H1 (cell line): ENCODE results near the gene TGFBR1. TPM values are rescaled to one million over a fixed set of nuclear protein-coding genes. Genes with fewer than 3 reads are reported as not detected.

Experiments
- CTCF ChIA-PET: fragments of 300-600 bp; sonication (Branson Sonifier 250); formaldehyde crosslinking; loops from one replicate; lab custom pipeline; 2021; ENCODE audit not compliant: partially characterized antibody; lab: Charles Lee
- POLR2A ChIA-PET: fragments of 300-600 bp; sonication (Branson Sonifier 250); formaldehyde crosslinking; loops from one replicate; lab custom pipeline; 2021; ENCODE audit warnings: inconsistent platforms; ENCODE audit not compliant: partially characterized antibody; lab: Charles Lee
- DNase-seq, 2 experiments: peaks; one replicate each; pipeline versions ENCODE4 v3.0.0 to v3.0.0-alpha.2; 2010 to 2022; ENCODE audit warnings: low spot score in 2 of 2, low read depth in 1 of 2, mixed read lengths in 1 of 2
- FAIRE-seq: peaks from 2 replicates; lab custom pipeline; 2011; peaks lifted over from hg19 to GRCh38; lab: Jason Lieb, UNC
- H2AFZ ChIP-seq: 2 replicates; pipeline ENCODE4 v1.8.1; 2012; ENCODE audit warnings: low read length, inconsistent platforms
- H2AK5ac ChIP-seq: 2 replicates; pipeline ENCODE4 v1.6.1; 2013; ENCODE audit warnings: low read depth, low read length
- H2BK120ac ChIP-seq: replicated peaks from 2 replicates; pipeline ENCODE3; 2013; ENCODE audit warnings: low read depth, low read length, inconsistent platforms
- H2BK12ac ChIP-seq: 2 replicates; pipeline ENCODE4 v1.6.1; 2013; ENCODE audit warnings: low read depth, low read length
- H2BK15ac ChIP-seq: 2 replicates; pipeline ENCODE4 v1.6.1; 2013; ENCODE audit warnings: low read length
- H2BK20ac ChIP-seq: 2 replicates; pipeline ENCODE4 v1.6.1; 2013; ENCODE audit warnings: low read length
- H2BK5ac ChIP-seq: 2 replicates; pipeline ENCODE4 v1.6.1; 2013; ENCODE audit warnings: low read depth, low read length
- H3K14ac ChIP-seq: 2 replicates; pipeline ENCODE4 v1.6.1; 2013; ENCODE audit warnings: inconsistent platforms; ENCODE audit not compliant: insufficient read length
- H3K18ac ChIP-seq: 2 replicates; pipeline ENCODE4 v1.6.1; 2013; ENCODE audit warnings: low read length; ENCODE audit errors: extremely low read depth
- H3K23ac ChIP-seq: 2 replicates; pipeline ENCODE4 v1.6.1; 2013; ENCODE audit warnings: inconsistent platforms; ENCODE audit not compliant: insufficient read length
- H3K23me2 ChIP-seq: 2 replicates; pipeline ENCODE4 v1.6.1; 2013; ENCODE audit warnings: low read depth, low read length
- H3K27ac ChIP-seq: 2 replicates; pipeline ENCODE4 v1.6.1; 2011; ENCODE audit warnings: low read depth, low read length, inconsistent platforms
- H3K27me3 ChIP-seq, 4 experiments: replicated peaks in 1 of 4; 1 replicate in 1 of 4; 2 replicates in 3 of 4; pipeline versions ENCODE4 v1.6.1 to v1.8.1; 2011 to 2013; ENCODE audit warnings: low read length in 3 of 4, mild to moderate bottlenecking in 3 of 4, inconsistent platforms in 2 of 4, mixed read lengths in 2 of 4, moderate library complexity in 1 of 4; ENCODE audit not compliant: control insufficient read depth in 3 of 4, insufficient read depth in 3 of 4; ENCODE audit errors: extremely low read depth in 1 of 4
- H3K36me3 ChIP-seq, 4 experiments: 2 replicates each; pipeline versions ENCODE4 v1.6.1 to v1.8.1; 2011 to 2013; ENCODE audit warnings: mild to moderate bottlenecking in 4 of 4, low read length in 3 of 4, moderate library complexity in 2 of 4, control low read depth in 1 of 4, inconsistent platforms in 1 of 4; ENCODE audit not compliant: insufficient read depth in 4 of 4, control insufficient read depth in 2 of 4
- H3K4ac ChIP-seq: replicated peaks from 2 replicates; pipeline ENCODE3; 2013; ENCODE audit warnings: low read length, low read depth, mixed read lengths, inconsistent platforms; ENCODE audit not compliant: insufficient read length
- H3K4me1 ChIP-seq, 4 experiments: replicated peaks in 1 of 4; 1 replicate in 1 of 4; 2 replicates in 3 of 4; pipeline versions ENCODE4 v1.6.1 to v1.8.1; 2011 to 2013; ENCODE audit warnings: low read length in 3 of 4, inconsistent platforms in 2 of 4, mixed read lengths in 1 of 4; ENCODE audit not compliant: insufficient read depth in 4 of 4, control insufficient read depth in 3 of 4
- H3K4me2 ChIP-seq, 2 experiments: 2 replicates each; pipeline versions ENCODE4 v1.6.1 to v1.8.1; 2011 to 2013; ENCODE audit warnings: low read depth in 2 of 2, low read length in 2 of 2, control low read depth in 1 of 2, inconsistent platforms in 1 of 2, mild to moderate bottlenecking in 1 of 2; ENCODE audit not compliant: insufficient read depth in 1 of 2
- H3K4me3 ChIP-seq, 4 experiments: fragments of 200-600, 300-600 bp in 1 of 4; sonication (generic), shearing (Covaris generic), sonication (Bioruptor Twin) in 1 of 4; 2 replicates each; pipeline versions ENCODE4 v1.5.1 to v1.8.1; 2011 to 2016; ENCODE audit warnings: low read length in 4 of 4, low read depth in 3 of 4, control low read depth in 2 of 4, inconsistent platforms in 2 of 4, mild to moderate bottlenecking in 2 of 4, mixed read lengths in 1 of 4, moderate library complexity in 1 of 4; ENCODE audit not compliant: insufficient read depth in 2 of 4; ENCODE audit errors: extremely low read depth in 1 of 4
- H3K56ac ChIP-seq: replicated peaks from 2 replicates; pipeline ENCODE3; 2013; ENCODE audit warnings: low read depth, mild to moderate bottlenecking, mixed read lengths, low read length, inconsistent platforms; ENCODE audit not compliant: insufficient read length
- H3K79me1 ChIP-seq: 2 replicates; pipeline ENCODE4 v1.6.1; 2013; ENCODE audit warnings: low read depth, low read length, control low read depth
- H3K79me2 ChIP-seq, 2 experiments: 2 replicates each; pipeline versions ENCODE4 v1.6.1 to v1.8.1; 2012 to 2013; ENCODE audit warnings: low read length in 2 of 2, mild to moderate bottlenecking in 2 of 2, inconsistent platforms in 1 of 2; ENCODE audit not compliant: insufficient read depth in 2 of 2, control insufficient read depth in 1 of 2
- H3K9ac ChIP-seq, 4 experiments: replicated peaks in 1 of 4; 1 replicate in 1 of 4; 2 replicates in 3 of 4; pipeline versions ENCODE4 v1.6.1 to v1.8.1; 2011 to 2013; ENCODE audit warnings: low read depth in 3 of 4, low read length in 3 of 4, control low read depth in 2 of 4, mild to moderate bottlenecking in 2 of 4, moderate library complexity in 2 of 4, inconsistent platforms in 1 of 4; ENCODE audit errors: extremely low read depth in 1 of 4
- H3K9me3 ChIP-seq, 2 experiments: 2 replicates each; pipeline versions ENCODE4 v1.6.1 to v1.8.1; 2012 to 2013; ENCODE audit warnings: mild to moderate bottlenecking in 2 of 2, moderate library complexity in 2 of 2, control low read depth in 1 of 2, inconsistent platforms in 1 of 2, low read depth in 1 of 2, low read length in 1 of 2, mixed read lengths in 1 of 2; ENCODE audit not compliant: insufficient read depth in 2 of 2
- H4K20me1 ChIP-seq, 2 experiments: replicated peaks in 1 of 2; 2 replicates each; pipeline versions ENCODE3 to v1.8.1; 2011 to 2013; ENCODE audit warnings: inconsistent platforms in 2 of 2, low read length in 2 of 2, mild to moderate bottlenecking in 1 of 2; ENCODE audit not compliant: insufficient read depth in 2 of 2, control insufficient read depth in 1 of 2
- H4K5ac ChIP-seq: 2 replicates; pipeline ENCODE4 v1.6.1; 2013; ENCODE audit warnings: low read length, low read depth, mixed read lengths, inconsistent platforms; ENCODE audit not compliant: insufficient read length
- H4K8ac ChIP-seq: 2 replicates; pipeline ENCODE4 v1.8.0; 2013; ENCODE audit warnings: mild to moderate bottlenecking, moderate library complexity, low read length, inconsistent platforms; ENCODE audit not compliant: insufficient read depth; ENCODE audit errors: extremely low read depth
- H4K91ac ChIP-seq: replicated peaks from 2 replicates; pipeline ENCODE3; 2013; ENCODE audit warnings: low read length, mixed read lengths, inconsistent platforms; ENCODE audit not compliant: insufficient read length
- BCL11A ChIP-seq, 2 experiments: IDR thresholded peaks; one replicate each; pipeline ENCODE4 v1.6.1; 2011; ENCODE audit warnings: low read depth in 2 of 2, low read length in 2 of 2, mild to moderate bottlenecking in 2 of 2
- JUN ChIP-seq: IDR thresholded peaks from 2 replicates; pipeline ENCODE4 v1.6.1; 2011; ENCODE audit warnings: low read depth, mild to moderate bottlenecking, improper control_type of control experiment, low read length
- POLR2A ChIP-seq, 2 experiments: IDR thresholded peaks; 1 replicate in 1 of 2; 2 replicates in 1 of 2; pipeline ENCODE4 v1.6.1; 2011; ENCODE audit warnings: low read depth in 2 of 2, low read length in 2 of 2, mild to moderate bottlenecking in 2 of 2; ENCODE audit errors: control extremely low read depth in 1 of 2
- RBBP5 ChIP-seq: IDR thresholded peaks from 2 replicates; pipeline ENCODE4 v1.7.1; 2012; ENCODE audit warnings: low read depth, mild to moderate bottlenecking, inconsistent platforms, low read length, moderate library complexity, borderline replicate concordance
- RFX5 ChIP-seq: IDR thresholded peaks from 2 replicates; pipeline ENCODE4 v1.6.1; 2011; ENCODE audit warnings: low read depth, low read length, improper control_type of control experiment, borderline replicate concordance
- RNF2 ChIP-seq: fragments of 200-900, 300-1000 bp; sonication (generic); IDR thresholded peaks from 2 replicates; pipeline ENCODE4 v1.7.1; 2016; ENCODE audit warnings: borderline replicate concordance, low read depth, mild to moderate bottlenecking, antibody characterized with exemption, low read length; ENCODE audit not compliant: poor library complexity, severe bottlenecking; ENCODE audit errors: missing control alignments
- TBP ChIP-seq: IDR thresholded peaks from 2 replicates; pipeline ENCODE4 v1.6.1; 2011; ENCODE audit warnings: low read depth, low read length, improper control_type of control experiment
- WGBS, 2 experiments: shearing (Covaris generic) in 1 of 2; methylation state at CpG; one replicate each; pipeline versions ENCODE4 v1.1.6 to v1.1.7; 2013 to 2015; ENCODE audit warnings: low lambda C conversion rate in 2 of 2, mixed read lengths in 2 of 2, inconsistent platforms in 1 of 2, low coverage in 1 of 2, missing lambda C conversion rate in 1 of 2; ENCODE audit not compliant: insufficient replicate concordance in 2 of 2, insufficient coverage in 1 of 2, insufficient read length in 1 of 2; ENCODE audit errors: extremely low coverage in 1 of 2, missing lambda C conversion rate in 1 of 2; 5-methylcytosine and 5-hydroxymethylcytosine counted together
- polyA plus RNA-seq, 7 experiments: library from polyadenylated mRNA; depleted of rRNA in 3 of 7; stranded (reverse) in 5 of 7; unstranded in 2 of 7; fragments of >200 nt in 5 of 7; fragments of 200-250 nt in 2 of 7; gene quantifications; 1 replicate in 5 of 7; 2 replicates in 1 of 7; 4 replicates in 1 of 7; pipeline versions ENCODE4 v1.2.1 to v1.2.3, GENCODE V29; 2011 to 2013; ENCODE audit warnings: missing spikeins in 2 of 7, mixed read lengths in 2 of 7
- total RNA-seq: library from RNA; stranded (reverse); fragmentation: NEBNext Ultra II Directional; extraction: Animal tissue kit (Norgen Biotek cat#: 25700); gene quantifications from 2 replicates; pipeline ENCODE4 v1.2.1, GENCODE V29; 2021

The TGFBR1 gene
- total and polyA plus RNA-seq, 2 of the 8 experiments (the other 6 are each of a cell fraction or from before 2014, with no cell fraction given): 16.8 to 52.4 TPM

DNA sequence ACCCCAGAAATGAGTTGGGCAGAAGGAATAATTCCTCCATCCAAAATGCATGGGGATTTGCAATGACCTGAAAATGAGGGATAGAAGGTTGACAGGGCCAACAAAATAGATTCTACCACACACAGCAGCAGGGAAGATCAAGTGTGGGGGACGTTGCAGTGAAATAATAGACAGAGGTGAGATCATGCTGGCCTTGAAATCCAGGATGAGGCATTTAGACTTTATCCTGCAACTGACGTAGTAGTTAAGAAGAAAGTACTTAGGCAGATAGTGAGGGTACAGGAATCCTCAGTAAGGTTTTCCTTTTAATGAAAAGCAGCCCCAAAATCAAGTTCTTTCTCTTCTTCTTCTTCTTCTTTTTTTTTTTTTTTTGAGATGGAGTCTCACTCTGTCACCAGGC is 31.6 kb upstream of the TGFBR1 start:
- Histone ChIP-seq H2BK20ac (no peak overlapping the region), H3K4me1 (no peaks in the 10 kb centered on the region), H3K56ac (no peak overlapping the region), H3K79me1 (no peaks in the 10 kb centered on the region), H3K4me3 (no peak overlapping the region), H3K36me3 (no peaks in the 10 kb centered on the region), H3K9me3 (no peaks in the 10 kb centered on the region), H3K27ac (no peak overlapping the region), H2BK120ac (no peak overlapping the region), H3K23ac (no peak overlapping the region), H3K9ac (no peak overlapping the region), H3K14ac (no peak overlapping the region), H3K23me2 (no peaks in the 10 kb centered on the region; the same call in 1 of the 2 replicates), H4K8ac (no peak overlapping the region), H4K20me1 (no peaks in the 10 kb centered on the region), H3K4me2 (no peak overlapping the region), H2BK12ac (no peak overlapping the region), H4K5ac (no peak overlapping the region), H3K18ac (no peak overlapping the region), H3K27me3 (no peaks in the 10 kb centered on the region), H4K91ac (no peak overlapping the region), H2AK5ac (no peak overlapping the region), H3K4ac (no peak overlapping the region), H2BK15ac (no peak overlapping the region), H3K79me2 (no peaks in the 10 kb centered on the region), H2AFZ (no peak overlapping the region), H2BK5ac (no peak overlapping the region)
- WGBS, 2 experiments: 85% methylated on average over 2 of the region's 2 CpGs; no CpG with 5 or more reads in 1 of the 2 experiments
- ChIA-PET CTCF (interaction anchor here (1.0 kb wide), 1 partner anchor 21 kb away, joined by 3 read pairs; no protein-coding TSS in a partner anchor), POLR2A (no interaction called here)
- FAIRE-seq (no peak), DNase-seq (no peak)
- TF ChIP-seq RBBP5 (no peak), BCL11A (IDR thresholded peaks at IDR 0.05; ENCODE audit: low read depth in 2 of 2, low read length in 2 of 2) (no peak), RFX5 (no peak), RNF2 (no peak), TBP (no peak), JUN (no peak), POLR2A (IDR thresholded peaks at IDR 0.05; ENCODE audit: control extremely low read depth in 1 of 2, low read depth in 2 of 2, low read length in 2 of 2) (no peak)
